ENCODE measurements around the gene ASGR1.
"Not testable (repeated sequence)": the region's sequence is repeated elsewhere in the genome, so short reads cannot be mapped to it uniquely, and the experiment has no call there.

The ASGR1 gene

GRCh38 chr17:7166873-7167272 is 12.3 kb downstream of the ASGR1 start:
- TF ChIP-seq CTCF (IDR thresholded peaks at IDR 0.05; ENCODE audit: low read depth, low read length) = no peak
- no peak overlapping the region for H3K4me3 ChIP-seq (ENCODE audit: low read depth, low read length)

GRCh38 chr17:7159571-7159970 is 19.6 kb downstream of the ASGR1 start:
- H3K4me3 ChIP-seq (ENCODE audit: low read depth, low read length) = not testable (repeated sequence)

DNA sequence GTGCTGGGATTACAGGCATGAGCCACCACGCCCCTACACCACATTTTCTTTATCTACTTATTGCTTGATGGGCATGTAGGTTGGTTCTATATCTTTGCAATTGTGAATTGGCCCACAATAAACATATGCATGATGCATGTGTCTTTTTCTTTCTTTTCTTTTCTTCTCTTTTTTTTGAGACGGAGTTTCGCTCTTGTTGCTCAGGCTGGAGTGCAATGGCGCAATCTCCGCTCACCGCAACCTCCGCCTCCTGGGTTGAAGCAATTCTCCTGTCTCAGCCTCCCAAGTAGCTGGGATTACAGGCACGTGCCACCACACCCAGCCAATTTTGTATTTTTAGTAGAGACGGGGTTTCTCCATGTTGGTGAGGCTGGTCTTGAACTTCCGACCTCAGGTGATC is 20.7 kb downstream of the ASGR1 start:
- H3K4me3 ChIP-seq (ENCODE audit: low read depth, low read length) = not testable (repeated sequence)

- no peak for TF ChIP-seq CTCF (IDR thresholded peaks at IDR 0.05; ENCODE audit: low read depth, low read length)
- H3K4me3 ChIP-seq (ENCODE audit: low read depth, low read length) = no peak overlapping the region
Observed at GRCh38 chr17:7156342-7156940, 22.7 kb downstream of the ASGR1 start.

DNA sequence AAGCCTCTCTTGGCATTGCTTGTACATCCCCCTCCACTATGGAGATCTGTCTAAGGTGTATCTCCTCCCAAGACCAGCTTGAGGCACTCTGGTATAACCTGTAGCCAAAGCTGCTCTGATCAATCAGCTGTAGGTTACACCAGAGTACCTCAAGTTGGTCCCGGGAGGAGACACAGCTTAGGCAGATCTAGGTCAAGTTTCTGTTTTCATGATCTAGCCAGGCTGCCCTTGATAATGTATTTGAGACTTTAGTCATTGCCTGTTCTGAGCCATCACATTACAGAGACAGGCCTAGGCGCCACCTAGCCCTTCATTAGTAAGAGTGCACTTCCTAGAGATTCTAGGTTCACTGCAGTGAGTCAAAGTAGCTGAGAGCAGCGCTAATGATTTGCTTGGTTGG is 31.4 kb downstream of the ASGR1 start:
- TF ChIP-seq CTCF (IDR thresholded peaks at IDR 0.05; ENCODE audit: low read depth, low read length) = no peak

DNA sequence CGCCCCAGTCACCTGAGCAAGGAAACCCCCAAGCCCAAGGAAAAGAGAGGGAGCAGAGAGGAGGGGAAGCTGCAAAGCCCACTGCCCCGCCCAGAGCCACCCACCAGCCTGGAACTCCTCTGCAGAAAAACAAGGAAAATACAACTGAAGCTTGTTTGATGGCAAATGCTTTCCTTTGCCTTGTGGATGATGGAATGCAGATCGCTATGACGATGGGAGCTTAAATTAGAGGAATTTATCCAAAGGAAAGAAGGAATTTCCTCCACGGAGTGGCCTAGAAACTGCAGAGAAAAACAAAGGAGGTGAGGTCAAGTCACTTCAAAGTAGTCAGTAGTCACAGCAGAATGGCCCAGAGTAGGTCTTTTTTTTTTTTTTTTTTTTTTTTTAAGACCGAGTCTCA is 33.1 kb downstream of the ASGR1 start:
- no peak for TF ChIP-seq CTCF (IDR thresholded peaks at IDR 0.05; ENCODE audit: low read depth, low read length)
- H3K4me3 ChIP-seq (ENCODE audit: low read depth, low read length) = no peak overlapping the region

More for the DNA sequence above, 31.4 kb downstream of the ASGR1 start:
- no peak overlapping the region for H3K4me3 ChIP-seq (ENCODE audit: low read depth, low read length)

- no peak for TF ChIP-seq CTCF (IDR thresholded peaks at IDR 0.05; ENCODE audit: low read depth, low read length)
- no peak overlapping the region for H3K4me3 ChIP-seq (ENCODE audit: low read depth, low read length)
Observed at GRCh38 chr17:7144213-7144612, 35.0 kb downstream of the ASGR1 start.

- H3K4me3 ChIP-seq (ENCODE audit: low read depth, low read length) = no peak overlapping the region
- TF ChIP-seq CTCF (IDR thresholded peaks at IDR 0.05; ENCODE audit: low read depth, low read length) = no peak
Observed at GRCh38 chr17:7141824-7142223, 37.3 kb downstream of the ASGR1 start.
